Adipose tissue (tissue), 3 donors: Measurements from ENCODE around the gene WIPF1. TPM values are rescaled to one million over a fixed set of nuclear protein-coding genes. Genes with fewer than 3 reads are reported as not detected.

Experiments used
- H3K27ac ChIP-seq: one replicate; pipeline ENCODE4 v1.5.1; 2013; ENCODE audit warnings: low read depth, low read length
- WGBS, 3 donors: extraction: QIAGEN DNeasy Blood & Tissue Kit; methylation state at CpG; one replicate each; pipeline ENCODE4 v1.1.7; 2013; 5-methylcytosine and 5-hydroxymethylcytosine counted together
- polyA plus RNA-seq, 3 donors: library from polyadenylated mRNA; stranded (reverse); fragments of 200-250 nt; gene quantifications; one replicate each; pipeline ENCODE4 v1.2.3, GENCODE V29; 2013
- donor health status: healthy with polysubstance abuse.
- donor health status: Bipolar disorder and iron deficiency.
- donor health status: healthy.

Gene WIPF1
- polyA plus RNA-seq, 3 donors = 5.8 to 43.9 (median 20.4) TPM

DNA sequence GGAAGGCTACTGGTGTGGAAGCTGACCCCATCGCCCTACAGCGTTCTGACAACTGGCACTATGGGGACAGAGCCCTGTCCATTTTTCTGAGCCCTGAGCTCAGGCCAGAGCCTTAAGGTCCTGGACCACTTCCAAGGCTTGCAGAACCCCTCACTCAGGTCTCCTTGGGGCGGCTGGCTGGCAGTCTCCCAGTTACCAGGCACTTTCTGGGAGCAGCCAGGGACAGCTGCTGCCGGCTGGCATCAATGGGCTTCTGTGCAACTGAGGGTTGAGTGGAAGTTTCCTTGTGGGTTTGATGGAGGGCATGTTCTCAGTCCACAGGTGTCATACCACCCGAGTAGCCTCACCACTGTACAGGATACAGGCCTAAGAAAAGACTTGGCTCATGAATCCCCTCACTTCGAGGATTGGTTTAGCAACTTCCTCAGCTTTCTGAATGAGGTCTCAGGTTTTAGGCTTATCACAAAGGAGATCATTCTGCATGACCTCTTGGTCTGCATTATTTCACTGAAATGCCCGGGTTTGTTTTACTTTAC lies 27.4 kb upstream of the WIPF1 start:
- WGBS, 3 donors = 72 to 94% (median 85%) methylated on average over 7 of the region's 7 CpGs
- no peak overlapping the region for H3K27ac ChIP-seq

DNA sequence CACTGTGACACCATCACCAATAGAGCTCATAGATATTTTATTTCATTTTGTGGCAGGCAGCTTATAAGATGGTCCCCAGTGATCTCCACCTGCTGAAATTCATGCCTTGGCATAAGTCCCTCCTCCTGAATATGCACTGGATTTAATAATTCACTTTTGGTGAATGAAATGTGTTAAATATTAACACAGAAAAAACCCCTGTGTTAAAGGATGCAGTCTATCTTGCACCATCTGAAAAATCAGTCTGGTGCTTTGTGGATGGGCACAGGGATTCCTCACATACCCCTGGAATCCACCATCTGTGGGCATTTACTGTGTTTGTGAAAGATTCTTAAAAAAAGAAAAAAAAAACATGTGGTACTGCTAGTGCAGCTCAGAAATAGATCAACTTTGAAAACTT lies 26.1 kb upstream of the WIPF1 start:
- no peak overlapping the region for H3K27ac ChIP-seq

DNA sequence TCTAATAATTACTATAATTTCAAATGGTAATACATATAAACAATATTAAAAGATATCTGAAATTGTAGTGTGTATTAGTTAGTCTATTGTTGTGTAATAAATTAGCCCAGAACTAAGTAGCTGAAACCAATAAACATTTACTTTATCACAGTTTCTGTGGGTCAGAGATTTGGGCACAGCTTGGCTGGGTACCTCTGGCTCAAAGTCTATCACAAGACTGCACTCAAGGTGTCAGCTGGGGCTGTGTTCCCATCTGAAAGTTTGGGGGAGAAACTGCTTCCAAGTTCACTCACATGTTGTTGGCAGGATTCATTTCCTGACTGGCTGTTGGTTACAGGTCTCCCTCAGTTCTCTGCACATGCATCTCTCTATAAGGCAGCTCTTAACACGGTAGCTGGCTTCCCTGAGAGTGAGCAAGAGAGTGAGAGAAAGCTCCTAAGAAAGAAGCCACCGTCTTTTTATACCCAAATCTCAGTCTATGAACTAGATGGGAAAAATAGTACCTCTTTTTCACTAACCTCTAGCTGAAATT lies 25.6 kb upstream of the WIPF1 start:
- 80% methylated on average over 2 of the region's 2 CpGs for WGBS, 3 donors
- no peak overlapping the region for H3K27ac ChIP-seq

DNA sequence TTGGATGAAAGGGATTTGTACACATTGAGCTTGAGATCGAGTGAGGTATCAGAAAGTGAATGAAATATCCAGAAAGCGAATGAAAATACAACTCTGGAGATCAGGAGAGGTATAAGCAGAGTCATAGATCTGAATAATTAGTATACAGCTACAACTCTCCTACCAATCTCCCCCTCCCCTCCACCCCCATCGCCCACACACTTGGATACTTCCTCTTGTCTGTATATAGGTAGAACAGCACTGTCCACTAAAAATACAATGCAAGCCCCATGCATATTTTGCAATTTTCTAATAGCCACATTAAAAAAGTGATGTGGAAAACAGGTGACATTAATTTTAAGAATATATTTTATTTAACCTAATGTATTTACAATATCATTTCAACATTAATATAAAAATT lies 23.7 kb upstream of the WIPF1 start:
- no peak overlapping the region for H3K27ac ChIP-seq
- WGBS, 3 donors = 83 to 91% (median 85%) methylated on average over 3 of the region's 3 CpGs

DNA sequence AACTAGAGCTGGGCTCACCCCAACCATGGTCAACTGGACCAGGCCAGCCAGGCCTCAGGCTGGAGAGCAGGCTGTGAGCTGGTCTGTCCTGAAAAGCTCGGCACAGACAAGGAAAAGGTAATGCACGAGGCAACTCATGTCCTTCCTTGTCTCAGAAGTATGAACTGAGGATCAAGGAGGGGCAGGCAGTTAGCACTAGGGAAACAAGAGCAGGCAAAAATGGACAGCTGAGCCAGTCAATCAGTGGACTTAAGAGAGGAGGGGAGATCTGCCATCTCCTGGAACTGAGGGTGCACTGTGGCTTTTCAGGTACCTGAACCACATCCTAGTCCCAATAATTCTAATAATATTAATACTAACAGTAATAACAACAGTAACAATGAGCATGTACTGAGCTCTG lies 20.6 kb upstream of the WIPF1 start:
- H3K27ac ChIP-seq = no peak overlapping the region
- WGBS, 3 donors = 61 to 92% (median 78%) methylated on average over 2 of the region's 2 CpGs

DNA sequence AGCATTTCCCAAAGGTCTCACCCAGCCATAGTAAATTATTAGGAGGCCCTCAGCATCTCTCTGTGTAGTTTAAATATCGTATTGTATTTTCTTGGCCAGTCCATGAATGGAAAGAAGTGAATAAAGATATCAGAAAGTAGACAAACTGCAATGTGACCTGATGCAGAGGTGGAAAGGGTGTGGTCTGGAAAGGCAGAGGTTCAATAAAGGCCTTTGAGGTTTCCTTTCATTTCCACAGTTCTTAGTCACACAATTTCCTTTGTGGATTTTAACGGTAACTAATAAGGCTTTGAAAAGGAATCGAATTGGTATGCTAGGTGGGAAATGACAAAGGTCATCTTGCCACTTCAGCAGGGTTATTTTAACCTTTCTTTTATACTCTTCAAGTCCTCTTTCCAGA lies 20.1 kb upstream of the WIPF1 start:
- WGBS, 3 donors = 50 to 78% (median 63%) methylated on average over 3 of the region's 3 CpGs
- no peak overlapping the region for H3K27ac ChIP-seq

DNA sequence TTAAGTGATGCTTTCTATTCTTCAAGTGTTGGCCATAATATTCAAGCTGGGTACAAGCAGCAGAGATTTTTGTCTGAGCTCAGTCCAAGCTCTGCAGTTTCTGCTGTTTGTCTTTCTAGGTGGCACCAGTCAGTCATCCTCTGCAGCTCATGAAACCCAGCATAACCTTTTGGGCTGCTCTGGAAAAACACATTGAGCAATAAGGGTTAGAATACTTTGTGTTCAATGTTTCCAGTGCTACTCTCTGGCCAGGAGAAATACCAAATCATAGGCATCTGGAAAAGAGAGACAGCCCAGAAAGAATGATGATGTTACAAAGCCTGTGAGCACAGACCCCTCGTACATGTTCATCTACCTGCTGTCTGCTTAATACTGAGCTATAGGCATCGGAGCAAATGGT lies 19.5 kb upstream of the WIPF1 start:
- WGBS, 3 donors = 88 to 95% (median 93%) methylated on average over 2 of the region's 2 CpGs
- no peak overlapping the region for H3K27ac ChIP-seq

DNA sequence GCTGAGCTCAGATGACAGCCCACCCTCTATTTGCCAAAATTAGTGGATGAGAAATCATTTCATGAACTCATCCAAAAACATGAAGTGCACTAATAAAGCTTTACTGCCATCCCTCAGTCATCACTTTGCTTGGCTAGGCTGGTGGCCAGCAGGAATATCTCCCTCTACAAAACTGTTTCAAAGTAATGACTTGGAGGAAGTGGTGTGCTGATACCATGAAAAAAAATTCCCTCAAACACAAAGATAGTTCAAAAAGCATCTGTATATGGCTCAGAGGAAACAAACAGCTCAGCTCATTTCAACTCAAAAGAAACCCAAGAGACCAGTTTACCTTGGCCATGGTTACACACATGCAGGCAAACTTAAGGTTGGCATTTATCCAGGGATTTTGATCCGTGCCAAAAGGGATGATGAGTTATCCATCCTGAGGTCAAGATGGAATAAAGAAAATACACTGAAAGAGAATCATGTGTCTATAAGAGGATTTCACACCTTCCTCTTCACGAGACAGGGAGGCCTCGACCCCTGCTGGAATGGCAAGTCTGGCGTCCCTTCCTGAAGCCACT lies 18.4 kb upstream of the WIPF1 start:
- no peak overlapping the region for H3K27ac ChIP-seq

DNA sequence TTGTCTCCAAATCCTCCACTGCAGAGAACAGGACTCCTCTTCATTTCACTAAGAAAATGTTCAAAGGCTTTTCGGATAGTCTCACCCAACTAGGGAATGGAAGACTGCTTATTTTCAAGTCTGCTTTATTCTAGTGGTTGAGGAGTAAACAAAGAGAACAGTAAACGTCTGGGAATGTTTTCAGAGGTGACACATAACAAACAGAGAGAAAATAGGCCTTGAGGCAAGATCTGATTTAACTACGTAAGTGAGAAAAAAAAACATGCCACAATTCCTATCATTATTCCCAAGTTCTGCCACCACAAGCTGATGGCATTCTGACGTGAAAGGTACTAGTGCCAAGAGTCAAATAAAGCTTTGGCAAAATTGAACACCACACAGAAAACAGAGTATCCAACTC lies 16.7 kb upstream of the WIPF1 start:
- no peak overlapping the region for H3K27ac ChIP-seq

More for the DNA sequence above, 18.4 kb upstream of the WIPF1 start:
- WGBS, 3 donors = 48 to 61% (median 51%) methylated on average over 4 of the region's 4 CpGs

DNA sequence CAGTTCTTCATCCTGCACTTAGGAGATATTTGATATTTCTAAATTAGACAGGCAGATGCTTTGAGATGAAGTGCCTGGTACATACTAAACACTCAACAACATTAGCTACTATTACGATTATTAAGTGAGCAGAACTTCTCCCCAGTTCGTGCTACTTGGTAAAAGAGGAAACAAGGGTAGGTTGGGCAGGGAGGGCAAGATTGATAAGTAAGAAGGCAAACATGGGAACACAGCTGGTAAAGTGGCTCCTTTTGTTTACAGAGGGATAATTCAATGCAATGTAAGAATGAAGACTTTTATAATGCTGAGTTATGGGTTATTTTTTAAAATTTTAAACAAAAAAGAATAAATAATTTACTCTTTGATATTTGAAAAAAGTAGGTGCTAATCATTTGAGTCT lies 15.9 kb upstream of the WIPF1 start:
- 44 to 61% (median 61%) methylated on average over 2 of the region's 2 CpGs for WGBS, 3 donors

More for the DNA sequence above, 16.7 kb upstream of the WIPF1 start:
- 56 to 86% (median 81%) methylated on average over 4 of the region's 4 CpGs for WGBS, 3 donors

DNA sequence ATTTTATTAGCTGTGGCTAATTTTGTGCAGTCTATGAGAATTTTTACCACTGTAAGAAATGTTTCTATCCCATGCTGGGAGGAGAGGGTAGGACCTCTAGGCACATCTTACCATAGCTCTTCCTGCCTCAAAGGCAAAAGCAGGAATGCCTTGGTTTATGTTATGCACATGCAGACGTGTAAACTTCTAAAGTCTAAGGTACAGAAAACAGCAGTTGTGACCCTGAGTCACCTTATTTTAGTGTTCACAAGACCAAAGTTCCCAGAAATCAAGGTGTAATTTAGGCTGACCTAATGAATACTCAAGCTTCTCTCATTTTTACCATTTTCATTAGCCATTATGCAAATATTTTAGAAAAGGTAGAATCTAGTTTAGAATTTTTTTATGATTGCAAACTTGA lies 15.4 kb upstream of the WIPF1 start:
- H3K27ac ChIP-seq = no peak overlapping the region
- 0 to 50% (median 40%) methylated on average over 1 of the region's 1 CpG for WGBS, 3 donors

More for the DNA sequence above, 15.9 kb upstream of the WIPF1 start:
- H3K27ac ChIP-seq = no peak overlapping the region

DNA sequence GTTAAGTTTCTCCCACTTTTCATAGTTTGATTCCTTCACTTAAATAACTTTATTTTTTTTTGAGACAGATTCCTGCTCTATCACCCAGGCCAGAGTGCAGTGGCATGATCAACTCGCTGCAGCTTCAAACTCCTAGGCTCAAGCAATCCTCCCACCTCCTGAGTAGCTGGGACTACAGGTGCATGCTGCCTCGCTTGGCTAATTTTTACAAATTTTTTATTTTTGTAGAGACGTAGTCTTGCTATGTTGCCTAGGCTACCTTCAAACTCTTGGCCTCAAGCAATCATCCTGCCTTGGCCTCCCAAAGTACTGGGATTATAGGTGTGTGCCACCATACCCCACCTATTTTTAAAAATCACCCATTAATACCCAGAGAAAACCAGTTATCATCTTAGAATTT lies 14.2 kb upstream of the WIPF1 start:
- H3K27ac ChIP-seq = no peak overlapping the region
- WGBS, 3 donors = 94 to 95% (median 95%) methylated on average over 3 of the region's 3 CpGs

DNA sequence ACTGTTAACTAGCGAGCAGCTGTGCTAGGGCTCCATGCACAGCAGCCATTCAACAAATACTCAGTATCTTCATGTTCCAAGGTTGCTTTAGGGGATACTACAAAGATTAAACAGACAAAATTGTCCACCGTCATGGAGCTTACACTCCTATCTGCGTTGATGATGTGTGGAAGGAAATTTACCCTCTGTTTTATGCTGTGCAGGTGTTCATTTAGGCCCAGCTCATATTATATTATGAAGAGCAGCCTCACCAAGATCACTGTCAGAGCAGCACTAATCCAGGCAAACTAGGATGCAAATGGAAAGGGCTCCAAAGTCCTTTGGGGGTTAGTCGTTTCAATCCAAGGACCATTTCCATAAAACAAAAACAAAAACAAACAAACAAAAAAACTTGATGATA lies 13.4 kb upstream of the WIPF1 start:
- 76 to 86% (median 77%) methylated on average over 4 of the region's 4 CpGs for WGBS, 3 donors
- H3K27ac ChIP-seq = no peak overlapping the region

DNA sequence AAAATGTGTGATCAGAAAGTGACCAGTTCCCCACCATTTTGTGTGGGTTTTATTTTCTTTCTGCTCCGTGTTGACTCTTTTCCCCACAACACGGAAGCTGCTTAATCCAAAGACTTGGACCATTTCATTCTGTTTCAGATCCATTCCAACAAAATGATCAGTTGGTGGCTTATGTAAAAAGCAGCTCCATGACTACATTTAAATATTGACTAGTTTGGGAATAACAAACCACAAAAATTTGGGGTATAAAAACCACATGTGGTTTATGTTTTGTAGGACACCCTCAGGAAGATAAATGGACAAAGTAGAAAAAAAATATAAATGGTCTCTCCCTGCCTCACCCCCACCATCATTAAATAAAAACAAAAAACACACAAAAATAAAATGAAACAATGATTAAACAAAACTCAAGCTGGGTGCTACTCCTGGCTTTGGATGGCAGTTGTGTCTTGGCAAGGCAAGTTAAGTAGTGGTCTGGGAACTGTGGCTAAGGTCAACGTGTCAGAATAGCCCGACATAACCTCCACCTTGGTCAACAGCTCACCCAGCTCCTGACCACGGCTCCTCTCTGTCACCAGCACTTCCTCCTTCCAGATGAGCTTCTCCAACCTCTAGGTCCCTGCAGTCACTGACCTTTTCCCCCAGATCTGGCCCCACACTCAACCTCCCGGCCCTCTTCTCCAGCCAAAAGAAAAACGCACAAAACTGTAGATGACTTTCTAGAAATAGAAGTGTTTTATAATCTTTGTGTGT lies 12.8 kb upstream of the WIPF1 start:
- H3K27ac ChIP-seq = no peak overlapping the region
- WGBS, 3 donors = 49 to 77% (median 52%) methylated on average over 7 of the region's 7 CpGs

DNA sequence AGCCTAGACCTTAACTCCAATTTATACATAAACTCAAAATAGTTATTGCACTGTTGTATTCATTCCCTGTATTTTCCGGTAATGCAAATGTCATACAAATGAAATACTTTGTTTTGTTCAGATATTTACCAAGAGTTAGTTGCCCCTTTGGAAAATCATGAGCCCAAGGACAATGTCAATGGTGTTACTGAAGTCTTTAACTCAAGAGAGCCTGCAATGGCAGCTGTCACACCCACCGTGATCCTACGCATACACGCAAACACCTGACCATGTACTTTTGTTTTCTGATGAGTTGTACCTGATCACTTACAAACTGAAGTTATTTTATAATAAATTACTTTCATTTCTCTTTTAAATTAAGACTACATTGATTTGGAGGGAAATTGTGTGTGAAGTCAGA lies 11.7 kb upstream of the WIPF1 start:
- 96 to 98% (median 97%) methylated on average over 4 of the region's 4 CpGs for WGBS, 3 donors
- H3K27ac ChIP-seq = no peak overlapping the region

DNA sequence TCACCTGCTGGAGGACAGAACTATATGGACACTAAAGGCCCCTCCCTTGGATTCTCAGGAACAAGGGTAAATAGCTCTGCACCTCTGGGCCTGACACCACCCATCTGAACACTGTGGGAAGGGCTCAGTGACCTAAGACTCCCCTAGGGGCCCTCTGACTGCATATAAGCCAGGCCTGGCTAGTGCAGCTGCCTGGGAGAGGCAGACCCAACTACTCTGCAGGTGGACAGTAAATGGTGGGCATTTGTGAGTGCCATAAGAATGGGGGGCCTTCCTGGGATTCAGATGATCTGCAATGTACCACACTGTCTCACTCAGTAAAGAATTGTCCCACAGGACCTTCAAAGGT lies 11.2 kb upstream of the WIPF1 start:
- no peak overlapping the region for H3K27ac ChIP-seq

DNA sequence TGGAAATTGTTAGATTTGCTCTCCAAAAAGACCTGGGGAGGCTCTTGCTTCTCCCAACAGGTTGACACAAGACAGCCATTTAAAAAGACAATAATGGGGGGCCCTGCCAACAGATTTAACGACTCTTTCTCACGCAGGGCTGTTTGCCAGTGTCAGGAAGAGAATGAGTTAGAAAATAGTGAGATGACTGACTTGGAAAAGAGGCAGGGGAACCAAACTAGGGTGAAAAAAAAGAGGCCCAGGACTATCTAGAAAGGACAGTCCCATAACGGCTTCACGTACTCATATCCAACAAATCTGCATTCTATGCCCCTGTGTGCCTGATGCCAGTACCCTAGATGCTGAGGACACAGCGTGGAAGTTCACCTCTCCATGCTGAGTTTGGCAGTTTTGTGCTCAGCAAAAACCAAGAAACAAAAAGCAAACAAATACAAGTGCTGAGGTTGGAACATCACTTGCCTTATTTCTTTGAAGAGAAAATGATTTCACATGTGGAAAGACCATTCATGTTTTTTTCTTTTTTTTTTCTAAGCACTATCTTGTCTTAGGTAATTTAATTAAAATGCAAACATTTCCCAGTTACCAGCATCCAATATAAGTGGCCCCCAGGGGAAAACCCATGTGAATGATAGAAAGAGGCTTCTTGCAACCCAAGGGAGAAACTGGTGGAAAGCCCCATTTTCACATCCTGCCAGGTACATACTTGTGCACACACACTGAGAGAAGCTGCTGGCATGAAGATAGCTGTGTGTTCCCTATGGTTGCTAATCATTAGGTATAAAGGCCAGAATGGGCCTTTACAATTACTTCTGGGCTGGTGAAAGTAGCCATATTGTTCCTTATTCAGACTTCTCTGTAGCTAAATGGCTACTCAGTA lies 10.6 kb upstream of the WIPF1 start:
- no peak overlapping the region for H3K27ac ChIP-seq
- 74 to 79% (median 74%) methylated on average over 5 of the region's 5 CpGs for WGBS, 3 donors

DNA sequence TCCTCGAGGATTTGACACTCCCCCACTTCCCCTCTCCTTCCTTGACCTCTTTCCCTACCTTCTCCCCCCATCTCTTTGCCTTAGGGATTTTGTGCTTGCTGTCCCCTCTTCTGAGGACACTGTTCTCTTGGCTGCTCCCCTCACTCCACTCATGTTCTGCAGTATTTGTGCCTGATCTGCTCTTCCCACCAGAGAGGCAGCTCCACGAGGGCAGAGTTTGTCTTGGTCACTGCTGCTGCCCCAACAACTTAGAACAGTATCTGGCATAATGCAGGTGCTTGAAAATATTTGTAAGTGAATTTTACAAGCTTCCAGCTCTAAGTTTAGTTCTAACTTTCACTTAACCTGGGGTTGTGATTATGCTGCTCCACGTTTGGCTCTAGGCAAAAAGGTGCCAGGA lies 10.0 kb upstream of the WIPF1 start:
- WGBS, 3 donors = 58 to 78% (median 60%) methylated on average over 3 of the region's 3 CpGs
- H3K27ac ChIP-seq = no peak overlapping the region

DNA sequence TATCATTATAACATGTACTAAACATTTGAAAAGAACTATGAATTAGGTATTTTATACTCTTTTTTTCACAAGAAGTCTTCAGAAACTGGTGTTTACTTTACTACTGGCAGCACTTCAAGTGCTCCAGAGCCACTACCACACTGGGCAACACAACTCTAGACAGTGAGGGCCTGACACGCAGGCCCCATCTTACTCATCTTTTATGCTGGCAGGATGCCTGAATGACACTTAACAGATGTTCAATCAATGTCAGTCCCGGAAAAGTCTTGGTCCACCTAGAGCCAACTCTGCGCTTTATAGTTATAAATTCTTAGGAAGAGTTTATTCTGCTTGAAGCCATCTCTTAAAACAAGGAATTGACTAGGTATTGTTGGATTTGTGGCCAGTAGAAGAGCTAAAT lies 8.7 kb upstream of the WIPF1 start:
- 51 to 60% (median 51%) methylated on average over 3 of the region's 3 CpGs for WGBS, 3 donors
- H3K27ac ChIP-seq = no peak overlapping the region
